A673 (cell line): ENCODE results near the gene CES5A. TPM values are rescaled to one million over a fixed set of nuclear protein-coding genes. Genes with fewer than 3 reads are reported as not detected.

ENCODE experiments used
- BruUV-seq: library from RNA; stranded (reverse); fragments of 400-500 nt; replicated peaks from 2 replicates; lab custom pipeline; 2021; lab: Mats Ljungman, UMichigan
- CTCF ChIA-PET: fragments of 300-600 bp; sonication (Branson Sonifier 250); formaldehyde crosslinking; loops from one replicate; lab custom pipeline; 2022; ENCODE audit warnings: antibody characterized with exemption; lab: Charles Lee
- POLR2A ChIA-PET: fragments of 300-600 bp; sonication (Branson Sonifier 250); formaldehyde crosslinking; loops from one replicate; lab custom pipeline; 2022; ENCODE audit warnings: antibody characterized with exemption; ENCODE audit not compliant: low non-redundant PET; lab: Charles Lee
- DNase-seq: peaks from one replicate; pipeline ENCODE4 v3.0.0-alpha.2; 2015; ENCODE audit warnings: low spot score
- H3K27ac ChIP-seq: fragments of 200-600 bp; sonication (generic); 2 replicates; pipeline ENCODE4 v1.5.1; 2016; ENCODE audit warnings: mixed run types, low read depth, mild to moderate bottlenecking, mixed read lengths, antibody characterized with exemption, low read length; ENCODE audit not compliant: poor library complexity, severe bottlenecking
- H3K27me3 ChIP-seq: fragments of 200-600 bp; sonication (generic); replicated peaks from 2 replicates; pipeline ENCODE4 v1.6.1; 2017; ENCODE audit warnings: mixed run types, low read depth, mild to moderate bottlenecking, mixed read lengths, antibody characterized with exemption, low read length; ENCODE audit not compliant: insufficient read depth, poor library complexity
- H3K36me3 ChIP-seq: fragments of 200-600 bp; sonication (generic); 2 replicates; pipeline ENCODE4 v1.6.1; 2016; ENCODE audit warnings: mixed run types, mild to moderate bottlenecking, mixed read lengths, antibody characterized with exemption, low read length; ENCODE audit not compliant: insufficient read depth, poor library complexity, severe bottlenecking
- H3K4me1 ChIP-seq: fragments of 200-600 bp; sonication (generic); 2 replicates; pipeline ENCODE4 v1.6.1; 2017; ENCODE audit warnings: mixed run types, mild to moderate bottlenecking, mixed read lengths, antibody characterized with exemption, low read length; ENCODE audit not compliant: insufficient read depth, poor library complexity, severe bottlenecking
- H3K4me3 ChIP-seq: fragments of 200-600 bp; sonication (generic); 2 replicates; pipeline ENCODE4 v1.5.1; 2016; ENCODE audit warnings: low read depth, mixed run types, mild to moderate bottlenecking, mixed read lengths, low read length; ENCODE audit not compliant: poor library complexity, severe bottlenecking
- H3K9me3 ChIP-seq: fragments of 200-600 bp; sonication (generic); 2 replicates; pipeline ENCODE4 v1.6.1; 2016; ENCODE audit warnings: mixed run types, low read depth, mild to moderate bottlenecking, mixed read lengths, antibody characterized with exemption, low read length; ENCODE audit not compliant: poor library complexity, severe bottlenecking
- EZH2 ChIP-seq: fragments of 200-600 bp; sonication (generic); IDR thresholded peaks from 2 replicates; pipeline ENCODE4 v1.6.1; 2017; ENCODE audit warnings: borderline replicate concordance, low read depth, mild to moderate bottlenecking, mixed read lengths, antibody characterized with exemption, low read length; ENCODE audit not compliant: poor library complexity, severe bottlenecking
- intact Hi-C: fragments of 100-400 bp; cut with micrococcal nuclease; formaldehyde crosslinking; loops from one replicate; pipeline ENCODE4 v1.10.0; 2022; ENCODE audit not compliant: unreplicated experiment
- total RNA-seq: library from RNA; stranded (reverse); gene quantifications from 2 replicates; pipeline ENCODE4 v1.2.3, GENCODE V29; 2021
- TF ChIP-seq, protein P1 (sequence below): fragments of 300-800, 200-600 bp; sonication (generic); conservative IDR thresholded peaks from 2 replicates; pipeline ENCODE4 v1.5.1; 2017; ENCODE audit warnings: low read depth, mild to moderate bottlenecking, antibody characterized with exemption, low read length, moderate library complexity, mixed read lengths

CES5A gene
- total RNA-seq, 1 experiment from 2014 or later: not detected

DNA sequence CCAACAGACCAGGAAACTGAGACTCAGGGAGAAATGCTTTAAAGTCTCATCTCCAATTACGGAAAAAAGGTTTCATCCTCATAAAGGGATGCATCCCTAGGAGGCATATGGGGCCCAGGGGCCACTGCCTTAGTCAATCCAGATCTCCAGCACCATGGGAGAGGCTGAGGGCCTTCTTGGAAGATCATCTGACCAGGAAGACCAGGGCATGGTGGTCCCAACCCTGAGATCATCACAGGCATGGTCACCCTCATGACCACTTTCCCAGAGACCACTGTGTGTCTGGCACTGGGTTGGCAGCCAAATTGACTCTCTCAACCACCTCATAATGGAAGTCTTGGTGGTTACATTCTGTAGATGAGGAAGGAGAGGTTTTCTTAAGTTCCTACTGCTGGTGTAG lies 23.4 kb upstream of the CES5A start:
- no peak overlapping the region for H3K27ac ChIP-seq
- intact Hi-C loops: no loop called here
- CTCF ChIA-PET: no interaction called here

DNA sequence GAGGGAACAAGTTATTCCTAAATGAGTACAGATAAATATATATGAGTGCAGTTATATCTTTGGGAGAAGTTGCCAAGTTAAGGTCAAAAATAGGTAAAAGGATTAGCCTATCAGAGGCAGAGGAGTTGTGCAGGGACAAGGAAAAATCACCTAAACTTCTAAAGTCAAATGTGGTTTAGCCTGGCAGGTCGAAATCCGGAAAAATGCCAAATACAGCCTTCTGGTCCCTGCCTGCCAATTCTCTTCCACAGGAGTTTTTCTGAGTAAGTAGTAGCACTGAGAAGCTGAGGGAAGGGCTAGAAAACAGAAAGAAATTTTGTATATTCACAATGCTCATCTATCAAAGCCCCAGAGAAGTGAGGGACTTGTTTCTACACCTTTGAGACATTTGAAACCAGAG lies 17.6 kb upstream of the CES5A start:
- CTCF ChIA-PET: no interaction called here
- no peak for TF ChIP-seq EZH2
- TF ChIP-seq, protein P1, sequence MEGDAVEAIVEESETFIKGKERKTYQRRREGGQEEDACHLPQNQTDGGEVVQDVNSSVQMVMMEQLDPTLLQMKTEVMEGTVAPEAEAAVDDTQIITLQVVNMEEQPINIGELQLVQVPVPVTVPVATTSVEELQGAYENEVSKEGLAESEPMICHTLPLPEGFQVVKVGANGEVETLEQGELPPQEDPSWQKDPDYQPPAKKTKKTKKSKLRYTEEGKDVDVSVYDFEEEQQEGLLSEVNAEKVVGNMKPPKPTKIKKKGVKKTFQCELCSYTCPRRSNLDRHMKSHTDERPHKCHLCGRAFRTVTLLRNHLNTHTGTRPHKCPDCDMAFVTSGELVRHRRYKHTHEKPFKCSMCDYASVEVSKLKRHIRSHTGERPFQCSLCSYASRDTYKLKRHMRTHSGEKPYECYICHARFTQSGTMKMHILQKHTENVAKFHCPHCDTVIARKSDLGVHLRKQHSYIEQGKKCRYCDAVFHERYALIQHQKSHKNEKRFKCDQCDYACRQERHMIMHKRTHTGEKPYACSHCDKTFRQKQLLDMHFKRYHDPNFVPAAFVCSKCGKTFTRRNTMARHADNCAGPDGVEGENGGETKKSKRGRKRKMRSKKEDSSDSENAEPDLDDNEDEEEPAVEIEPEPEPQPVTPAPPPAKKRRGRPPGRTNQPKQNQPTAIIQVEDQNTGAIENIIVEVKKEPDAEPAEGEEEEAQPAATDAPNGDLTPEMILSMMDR: no peak
- intact Hi-C loops: no loop called here
- Histone ChIP-seq H3K27ac (no peak overlapping the region), H3K36me3 (no peaks in the 10 kb centered on the region), H3K9me3 (no peaks in the 10 kb centered on the region), H3K27me3 (no peaks in the 10 kb centered on the region), H3K4me1 (no peaks in the 10 kb centered on the region), H3K4me3 (no peak overlapping the region)
- no TSS peak for BruUV-seq
- DNase-seq: no peak
- POLR2A ChIA-PET: interaction anchor here (0.6 kb wide), 1 partner anchor 8 kb away, joined by 3 read pairs; no protein-coding TSS in a partner anchor

More for the DNA sequence above, 23.4 kb upstream of the CES5A start:
- DNase-seq: no peak
- Histone ChIP-seq H3K27me3 (peaks cover under 1% of the 10 kb centered on the region), H3K4me3 (no peak overlapping the region), H3K9me3 (no peaks in the 10 kb centered on the region), H3K4me1 (no peaks in the 10 kb centered on the region), H3K36me3 (no peaks in the 10 kb centered on the region)
- BruUV-seq: no TSS peak
- POLR2A ChIA-PET: interaction anchor here (0.6 kb wide), 1 partner anchor 16 kb away, joined by 6 read pairs; no protein-coding TSS in a partner anchor
- no peak for TF ChIP-seq EZH2
- TF ChIP-seq, protein P1: no peak

- Histone ChIP-seq H3K4me3 (no peak overlapping the region), H3K27ac (no peak overlapping the region), H3K9me3 (no peaks in the 10 kb centered on the region), H3K36me3 (no peaks in the 10 kb centered on the region), H3K4me1 (no peaks in the 10 kb centered on the region), H3K27me3 (no peaks in the 10 kb centered on the region)
- TF ChIP-seq, protein P1: no peak
- no peak for TF ChIP-seq EZH2
- BruUV-seq: no TSS peak
- intact Hi-C loops: no loop called here
- ChIA-PET CTCF (no interaction called here), POLR2A (no interaction called here)
- DNase-seq: no peak
Measured at GRCh38 chr16:55889518-55889917, 14.3 kb upstream of the CES5A start.
